Measurements from ENCODE around the gene ZNF217. TPM values are rescaled to one million over a fixed set of nuclear protein-coding genes. Genes with fewer than 3 reads are reported as not detected.
"Not testable (repeated sequence)": the region's sequence is repeated elsewhere in the genome, so short reads cannot be mapped to it uniquely, and the experiment has no call there.

The ZNF217 gene
- total RNA-seq, 2 experiments from 2014 or later: 104 to 113 TPM

DNA sequence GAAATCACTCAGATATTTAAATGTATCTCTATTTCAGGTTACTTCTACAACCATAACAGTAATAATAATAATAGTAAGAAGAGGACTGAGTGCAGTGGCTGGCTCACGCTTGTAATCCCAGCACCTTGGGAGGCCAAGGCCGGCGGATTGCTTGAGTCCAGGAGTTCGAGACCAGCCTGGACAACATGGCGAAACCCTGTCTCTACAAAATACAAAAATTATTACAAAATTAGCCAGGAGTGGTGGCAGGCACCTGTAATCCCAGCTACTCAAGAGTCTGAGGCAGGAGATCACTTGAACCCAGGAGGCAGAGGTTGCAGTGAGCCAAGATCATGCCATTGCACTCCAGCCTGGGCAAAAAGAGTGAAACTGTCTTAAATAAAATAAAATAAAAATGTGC lies 11.8 kb upstream of the ZNF217 start:
- DNase-seq; ATAC-seq; CTCF ChIA-PET; H3K9me3 Mint-ChIP-seq (ENCODE audit: insufficient read depth); H3K27ac Mint-ChIP-seq; H3K4me3 Mint-ChIP-seq; H3K27me3 Mint-ChIP-seq (ENCODE audit: low read depth); POLR2A ChIA-PET: not testable (repeated sequence)
- Mint-ChIP-seq H3K36me3 (ENCODE audit: low read depth) (peaks cover 34% of the 10 kb centered on the region), H3K4me1 (ENCODE audit: low read depth) (peaks cover 56% of the 10 kb centered on the region)

DNA sequence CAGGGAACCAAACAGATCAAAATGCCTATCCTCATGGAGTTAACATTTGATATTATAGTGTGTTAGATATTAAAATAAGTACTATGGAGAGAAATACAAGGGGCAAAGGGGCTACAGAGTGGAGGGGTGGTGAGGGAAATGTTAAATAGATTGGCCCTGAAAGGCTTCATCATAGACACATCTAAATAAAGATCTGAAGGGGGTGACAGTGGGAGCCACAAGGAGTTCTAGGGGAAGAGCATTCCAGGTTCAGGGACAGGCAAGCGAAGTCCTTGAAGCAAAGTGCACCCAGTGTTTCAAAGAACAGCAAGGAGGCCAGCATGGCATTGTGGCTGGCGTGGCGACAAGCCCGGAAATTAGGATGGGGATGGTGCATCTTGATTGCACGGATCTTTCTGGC lies 11.2 kb upstream of the ZNF217 start:
- Mint-ChIP-seq H3K36me3 (ENCODE audit: low read depth) (peaks cover 38% of the 10 kb centered on the region), H3K4me1 (ENCODE audit: low read depth) (peaks cover 56% of the 10 kb centered on the region)
- H3K27ac Mint-ChIP-seq; H3K4me3 Mint-ChIP-seq; CTCF ChIA-PET; H3K27me3 Mint-ChIP-seq (ENCODE audit: low read depth); H3K9me3 Mint-ChIP-seq (ENCODE audit: insufficient read depth); DNase-seq; ATAC-seq: not testable (repeated sequence)
- POLR2A ChIA-PET: interaction anchor here (1.0 kb wide), 1 partner anchor 17 kb away, joined by 3 read pairs; no protein-coding TSS in a partner anchor

GRCh38 chr20:53602661-53603060 lies 9.0 kb upstream of the ZNF217 start:
- no peak overlapping the region for H3K4me3 Mint-ChIP-seq
- peaks cover 37% of the 10 kb centered on the region for H3K36me3 Mint-ChIP-seq (ENCODE audit: low read depth)
- no peak overlapping the region for H3K27ac Mint-ChIP-seq
- H3K9me3 Mint-ChIP-seq (ENCODE audit: insufficient read depth): no peaks in the 10 kb centered on the region
- H3K27me3 Mint-ChIP-seq (ENCODE audit: low read depth): no peaks in the 10 kb centered on the region
- DNase-seq (no peak), ATAC-seq (no peak)
- CTCF ChIA-PET: no interaction called here
- POLR2A ChIA-PET: no interaction called here
- H3K4me1 Mint-ChIP-seq (ENCODE audit: low read depth): peaks cover 58% of the 10 kb centered on the region

DNA sequence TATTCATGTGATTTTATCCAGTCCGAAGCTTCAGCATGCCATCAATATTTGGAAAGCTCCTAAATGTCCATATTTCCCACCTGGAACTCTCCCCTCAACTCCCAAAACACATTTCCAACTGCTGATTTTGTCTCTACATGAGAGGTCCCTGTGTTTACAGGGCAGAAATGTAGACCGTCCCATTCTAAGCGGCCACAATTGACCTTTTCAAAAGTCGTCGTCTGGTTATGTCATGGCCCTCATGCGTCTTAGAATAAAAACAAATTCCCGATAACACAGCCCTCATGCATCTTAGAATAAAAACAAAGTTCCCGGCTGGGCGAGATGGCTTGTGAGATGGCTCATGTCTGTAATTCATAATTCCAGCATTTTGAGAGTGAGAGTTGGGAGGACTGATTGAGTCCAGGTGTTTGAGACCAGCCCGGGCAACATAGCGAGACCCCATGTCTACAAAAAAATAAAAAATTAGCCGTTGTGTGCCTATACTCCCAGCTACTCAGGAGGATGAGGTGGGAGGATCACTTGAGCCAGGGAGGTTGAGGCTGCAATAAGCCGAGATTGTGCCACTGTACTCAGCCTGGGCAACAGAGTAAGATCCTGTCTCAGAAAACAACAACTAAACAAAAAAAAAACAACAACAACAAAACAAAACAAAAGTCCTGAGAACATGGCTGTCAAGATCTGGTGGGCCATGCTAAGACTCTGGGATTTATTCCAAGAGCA lies 6.4 kb upstream of the ZNF217 start:
- Mint-ChIP-seq H3K27me3 (ENCODE audit: low read depth) (no peaks in the 10 kb centered on the region), H3K4me1 (ENCODE audit: low read depth) (peaks cover 72% of the 10 kb centered on the region), H3K27ac (no peak overlapping the region), H3K9me3 (ENCODE audit: insufficient read depth) (no peaks in the 10 kb centered on the region), H3K36me3 (ENCODE audit: low read depth) (peaks cover 41% of the 10 kb centered on the region), H3K4me3 (no peak overlapping the region)
- ATAC-seq (no peak), DNase-seq (peak; percentile 4)
- ChIA-PET CTCF (no interaction called here), POLR2A (no interaction called here)

DNA sequence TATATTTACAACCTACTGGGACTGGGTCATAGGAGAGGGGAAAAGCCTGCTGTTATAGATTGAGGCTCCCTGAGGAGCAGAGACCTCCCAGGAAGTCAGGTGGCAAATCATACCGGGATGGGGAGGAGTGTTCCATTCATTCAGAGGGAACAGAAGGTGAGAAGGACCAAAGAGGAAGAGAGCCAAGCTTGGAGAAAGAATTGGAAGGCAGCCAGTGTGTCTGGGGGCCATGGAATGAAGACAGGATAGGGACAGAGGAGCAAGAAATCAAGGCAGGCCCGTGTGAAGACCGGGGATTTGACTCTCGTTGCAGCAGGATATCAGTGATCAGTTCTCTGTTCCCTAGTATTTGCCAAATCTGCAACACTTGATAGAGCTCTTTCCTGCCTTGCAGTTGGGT lies 5.7 kb upstream of the ZNF217 start:
- DNase-seq: peak; percentile 17
- Mint-ChIP-seq H3K36me3 (ENCODE audit: low read depth) (peaks cover 41% of the 10 kb centered on the region), H3K27me3 (ENCODE audit: low read depth) (no peaks in the 10 kb centered on the region), H3K27ac (peak overlapping the region; percentile 37), H3K4me3 (no peak overlapping the region), H3K4me1 (ENCODE audit: low read depth) (peaks cover 69% of the 10 kb centered on the region), H3K9me3 (ENCODE audit: insufficient read depth) (no peaks in the 10 kb centered on the region)
- no peak for ATAC-seq
- CTCF ChIA-PET: no interaction called here
- POLR2A ChIA-PET: no interaction called here

GRCh38 chr20:53599044-53599362 lies 5.4 kb upstream of the ZNF217 start:
- ATAC-seq (no peak), DNase-seq (peak; percentile 17)
- Mint-ChIP-seq H3K4me1 (ENCODE audit: low read depth) (peaks cover 69% of the 10 kb centered on the region), H3K27me3 (ENCODE audit: low read depth) (no peaks in the 10 kb centered on the region), H3K36me3 (ENCODE audit: low read depth) (peaks cover 41% of the 10 kb centered on the region), H3K4me3 (peak overlapping the region; percentile 23), H3K27ac (peak overlapping the region; percentile 44), H3K9me3 (ENCODE audit: insufficient read depth) (no peaks in the 10 kb centered on the region)
- POLR2A ChIA-PET: interaction anchor here (1.2 kb wide), 1 partner anchor 341 kb away, joined by 3 read pairs; no protein-coding TSS in a partner anchor
- CTCF ChIA-PET: no interaction called here

- Mint-ChIP-seq H3K27ac (peak overlapping the region; percentile 44), H3K4me1 (ENCODE audit: low read depth) (peaks cover 65% of the 10 kb centered on the region), H3K36me3 (ENCODE audit: low read depth) (peaks cover 41% of the 10 kb centered on the region), H3K4me3 (peak overlapping the region; percentile 23), H3K9me3 (ENCODE audit: insufficient read depth) (no peaks in the 10 kb centered on the region), H3K27me3 (ENCODE audit: low read depth) (no peaks in the 10 kb centered on the region)
- CTCF ChIA-PET: no interaction called here
- POLR2A ChIA-PET: interaction anchor here (1.0 to 1.2 kb wide), 2 partner anchors 286 to 342 kb away, joined by 3 read pairs; no protein-coding TSS in a partner anchor
- ATAC-seq (no peak), DNase-seq (no peak)
These were observed 4.8 kb upstream of the ZNF217 start for GRCh38 chr20:53598140-53599043.

DNA sequence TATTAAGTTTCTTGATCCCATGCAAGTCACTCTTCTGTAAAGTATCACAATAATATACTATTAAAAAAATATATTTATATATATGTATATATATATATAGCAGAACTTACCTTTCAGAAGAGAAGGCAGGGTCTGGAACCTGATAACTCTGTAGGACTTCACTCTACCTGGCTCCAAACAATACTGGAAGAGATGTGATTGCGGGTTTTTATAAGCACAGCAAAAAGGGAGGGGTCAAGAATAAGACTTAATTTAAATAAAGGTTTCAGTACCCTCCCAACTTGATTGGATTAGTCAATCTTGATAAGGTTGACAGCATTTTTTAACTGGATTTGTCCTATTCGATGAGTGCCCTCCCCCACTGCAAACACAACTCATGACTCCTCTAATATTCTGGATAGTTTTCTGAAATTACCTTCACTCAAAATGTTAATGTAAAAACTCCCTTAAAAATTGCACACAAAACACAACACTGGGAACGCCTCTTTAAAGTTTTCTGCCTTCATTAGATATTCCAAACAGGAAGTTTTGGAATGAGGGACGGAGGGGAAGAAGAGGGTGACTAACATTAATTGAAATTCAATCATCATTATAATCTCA lies 4.0 kb upstream of the ZNF217 start:
- POLR2A ChIA-PET: interaction anchor here (1.0 to 4.5 kb wide), 4 partner anchors 12 to 343 kb away, joined by 3 to 42 read pairs (median 4); no protein-coding TSS in a partner anchor
- no peak for ATAC-seq
- H3K4me1 Mint-ChIP-seq (ENCODE audit: low read depth): peaks cover 62% of the 10 kb centered on the region
- peak overlapping the region; percentile 88 for H3K4me3 Mint-ChIP-seq
- CTCF ChIA-PET: interaction anchor here (2.2 kb wide), 1 partner anchor 342 kb away, joined by 6 read pairs; no protein-coding TSS in a partner anchor
- H3K36me3 Mint-ChIP-seq (ENCODE audit: low read depth): peaks cover 38% of the 10 kb centered on the region
- no peaks in the 10 kb centered on the region for H3K27me3 Mint-ChIP-seq (ENCODE audit: low read depth)
- peak overlapping the region; percentile 20 for H3K27ac Mint-ChIP-seq
- no peaks in the 10 kb centered on the region for H3K9me3 Mint-ChIP-seq (ENCODE audit: insufficient read depth)
- no peak for DNase-seq

GRCh38 chr20:53597030-53597482 lies 3.4 kb upstream of the ZNF217 start:
- no peak for DNase-seq
- H3K27me3 Mint-ChIP-seq (ENCODE audit: low read depth): no peaks in the 10 kb centered on the region
- peak overlapping the region; percentile 88 for H3K4me3 Mint-ChIP-seq
- peaks cover 58% of the 10 kb centered on the region for H3K4me1 Mint-ChIP-seq (ENCODE audit: low read depth)
- H3K9me3 Mint-ChIP-seq (ENCODE audit: insufficient read depth): no peaks in the 10 kb centered on the region
- H3K36me3 Mint-ChIP-seq (ENCODE audit: low read depth): peaks cover 36% of the 10 kb centered on the region
- ChIA-PET POLR2A (interaction anchor here (1.2 to 4.5 kb wide), 5 partner anchors 13 to 140 kb away, joined by 5 to 42 read pairs (median 23); no protein-coding TSS in a partner anchor), CTCF (interaction anchor here (0.6 to 2.2 kb wide), 9 partner anchors 16 to 343 kb away, joined by 3 to 6 read pairs (median 3); no protein-coding TSS in a partner anchor)
- no peak for ATAC-seq
- H3K27ac Mint-ChIP-seq: peak overlapping the region; percentile 86

DNA sequence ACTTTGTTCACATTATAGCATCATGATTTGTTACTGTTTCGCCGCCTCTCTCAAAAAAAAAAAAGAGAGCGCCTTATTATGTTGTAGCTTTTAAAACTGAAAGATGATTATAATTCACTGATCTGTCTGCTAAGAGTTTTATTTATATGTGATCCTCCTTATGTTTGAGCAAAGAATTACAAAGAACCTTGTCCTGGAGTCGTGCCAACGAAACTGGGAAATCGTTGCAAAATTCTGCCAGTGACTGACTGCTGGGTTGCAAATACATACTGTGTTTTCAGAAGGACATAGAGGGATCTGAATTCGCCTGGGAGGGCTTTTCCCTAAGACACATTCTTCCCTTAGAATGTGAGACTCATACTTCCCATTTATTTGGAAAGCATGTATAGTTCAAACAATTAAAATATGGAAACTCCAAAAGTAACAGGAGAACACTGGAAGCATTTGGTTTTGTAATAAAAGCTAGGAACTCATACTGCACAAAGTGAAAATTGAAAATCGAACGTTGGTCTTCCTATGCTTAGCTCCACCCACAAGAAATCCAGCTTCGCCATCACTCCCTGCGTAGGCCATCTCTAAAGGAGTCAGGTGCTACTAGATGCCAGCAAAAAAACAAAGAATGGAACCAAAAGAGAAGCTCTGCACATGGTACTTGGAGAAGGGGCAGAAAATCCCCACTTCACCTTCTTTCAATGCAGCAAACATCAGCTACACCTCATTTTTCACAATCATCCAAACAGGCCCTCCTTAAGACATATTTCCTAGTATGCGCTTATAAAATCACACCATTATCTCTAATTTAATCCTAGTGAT lies 2.8 kb upstream of the ZNF217 start:
- not testable (repeated sequence) for DNase-seq; ATAC-seq; H3K27me3 Mint-ChIP-seq (ENCODE audit: low read depth); H3K9me3 Mint-ChIP-seq (ENCODE audit: insufficient read depth)
- ChIA-PET POLR2A (interaction anchor here (0.6 to 4.5 kb wide), 8 partner anchors 13 to 361 kb away, joined by 3 to 42 read pairs (median 5); no protein-coding TSS in a partner anchor), CTCF (interaction anchor here (0.6 to 2.2 kb wide), 11 partner anchors 17 to 343 kb away, joined by 3 to 6 read pairs (median 3); no protein-coding TSS in a partner anchor)
- peaks cover 43% of the 10 kb centered on the region for H3K36me3 Mint-ChIP-seq (ENCODE audit: low read depth)
- peaks cover 58% of the 10 kb centered on the region for H3K4me1 Mint-ChIP-seq (ENCODE audit: low read depth)
- H3K4me3 Mint-ChIP-seq: peak overlapping the region; percentile 88
- peak overlapping the region; percentile 86 for H3K27ac Mint-ChIP-seq

DNA sequence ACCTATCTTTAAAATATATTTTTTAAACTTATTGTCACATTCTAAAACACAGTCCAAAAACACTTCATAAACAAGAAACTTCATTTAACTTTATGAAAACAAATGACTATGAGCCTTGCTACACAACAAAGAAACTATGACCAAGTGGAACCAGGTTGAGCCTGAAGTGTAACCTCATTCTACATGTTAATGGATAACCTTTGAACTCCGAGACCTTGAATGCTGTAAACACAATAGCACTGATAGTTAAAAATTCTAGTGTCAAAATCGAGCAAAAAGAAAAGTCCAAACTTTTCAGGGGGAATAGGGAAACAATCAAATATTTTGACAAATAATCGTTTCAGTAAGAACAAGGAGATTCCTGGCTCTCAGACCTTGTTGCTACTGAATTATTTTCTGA lies 2.1 kb upstream of the ZNF217 start:
- POLR2A ChIA-PET: interaction anchor here (3.8 to 6.1 kb wide), 4 partner anchors 14 to 48 kb away, joined by 23 to 56 read pairs (median 40); no protein-coding TSS in a partner anchor
- peak overlapping the region; percentile 88 for H3K4me3 Mint-ChIP-seq
- H3K36me3 Mint-ChIP-seq (ENCODE audit: low read depth): peaks cover 45% of the 10 kb centered on the region
- not testable (repeated sequence) for ATAC-seq; H3K9me3 Mint-ChIP-seq (ENCODE audit: insufficient read depth); DNase-seq; H3K27me3 Mint-ChIP-seq (ENCODE audit: low read depth)
- CTCF ChIA-PET: interaction anchor here (1.2 to 2.2 kb wide), 5 partner anchors 15 to 344 kb away, joined by 3 to 6 read pairs (median 5); no protein-coding TSS in a partner anchor
- H3K27ac Mint-ChIP-seq: peak overlapping the region; percentile 86
- peaks cover 53% of the 10 kb centered on the region for H3K4me1 Mint-ChIP-seq (ENCODE audit: low read depth)
